ENCODE data around the gene ZCCHC2.

DNA sequence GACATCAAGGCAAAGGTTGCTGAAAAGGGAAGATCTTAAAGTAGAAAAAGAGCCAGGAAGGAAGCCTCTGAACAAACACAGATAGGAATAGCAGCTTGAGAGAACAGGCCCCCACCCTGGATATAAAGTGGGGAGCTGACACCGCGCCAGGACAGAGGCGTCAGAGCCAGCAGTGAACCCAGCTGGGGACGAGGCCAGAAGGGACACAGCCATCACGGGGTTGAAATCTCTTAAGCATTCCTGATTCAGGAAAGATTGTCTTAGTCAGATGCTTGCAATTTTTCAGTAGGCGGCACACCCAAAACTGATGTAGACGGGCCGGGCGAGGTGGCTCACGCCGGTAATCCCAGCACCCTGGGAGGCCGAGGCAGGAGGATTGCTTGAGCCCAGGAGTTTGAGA lies 98.7 kb downstream of the ZCCHC2 start:
- TF ChIP-seq, protein P1, sequence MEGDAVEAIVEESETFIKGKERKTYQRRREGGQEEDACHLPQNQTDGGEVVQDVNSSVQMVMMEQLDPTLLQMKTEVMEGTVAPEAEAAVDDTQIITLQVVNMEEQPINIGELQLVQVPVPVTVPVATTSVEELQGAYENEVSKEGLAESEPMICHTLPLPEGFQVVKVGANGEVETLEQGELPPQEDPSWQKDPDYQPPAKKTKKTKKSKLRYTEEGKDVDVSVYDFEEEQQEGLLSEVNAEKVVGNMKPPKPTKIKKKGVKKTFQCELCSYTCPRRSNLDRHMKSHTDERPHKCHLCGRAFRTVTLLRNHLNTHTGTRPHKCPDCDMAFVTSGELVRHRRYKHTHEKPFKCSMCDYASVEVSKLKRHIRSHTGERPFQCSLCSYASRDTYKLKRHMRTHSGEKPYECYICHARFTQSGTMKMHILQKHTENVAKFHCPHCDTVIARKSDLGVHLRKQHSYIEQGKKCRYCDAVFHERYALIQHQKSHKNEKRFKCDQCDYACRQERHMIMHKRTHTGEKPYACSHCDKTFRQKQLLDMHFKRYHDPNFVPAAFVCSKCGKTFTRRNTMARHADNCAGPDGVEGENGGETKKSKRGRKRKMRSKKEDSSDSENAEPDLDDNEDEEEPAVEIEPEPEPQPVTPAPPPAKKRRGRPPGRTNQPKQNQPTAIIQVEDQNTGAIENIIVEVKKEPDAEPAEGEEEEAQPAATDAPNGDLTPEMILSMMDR (IDR thresholded peaks at IDR 0.05; ENCODE audit: extremely low read depth in 1 of 2, insufficient read depth in 1 of 2, low read depth in 1 of 2, low read length in 2 of 2), result no peak
- TF ChIP-seq POLR2AphosphoS5 (IDR thresholded peaks at IDR 0.05; ENCODE audit: insufficient read depth, low read depth, low read length) (no peak), MYC (IDR thresholded peaks at IDR 0.05; ENCODE audit: low read depth, low read length) (no peak), EZH2 (IDR thresholded peaks at IDR 0.05; ENCODE audit: borderline replicate concordance, low read depth, low read length, severe bottlenecking) (no peak), POLR2A (IDR thresholded peaks at IDR 0.05; ENCODE audit: low read depth, low read length) (no peak), GATA2 (IDR thresholded peaks at IDR 0.05; ENCODE audit: insufficient read depth, insufficient read length, low read depth, low read length) (no peak), JUN (IDR thresholded peaks at IDR 0.05; ENCODE audit: borderline replicate concordance, insufficient read depth, insufficient read length, low read depth) (no peak)

All from endothelial cell of umbilical vein (primary cell).